EL (cell line): ENCODE results near the gene SORBS1.

Source experiments
- DNase-seq: peaks from one replicate; pipeline ENCODE4 v3.0.0-alpha.2; 2016

The SORBS1 gene

GRCh38 chr10:95457319-95457886 lies 103.8 kb downstream of the SORBS1 start:
- DNase-seq, result no peak

- DNase-seq, result no peak
Observed at GRCh38 chr10:95456516-95456915, 104.7 kb downstream of the SORBS1 start.

GRCh38 chr10:95454940-95455339 lies 106.2 kb downstream of the SORBS1 start:
- no peak for DNase-seq

- DNase-seq, result no peak
Observed at GRCh38 chr10:95454356-95454755, 106.8 kb downstream of the SORBS1 start.

- no peak for DNase-seq
Observed at GRCh38 chr10:95451568-95452524, 109.3 kb downstream of the SORBS1 start.

GRCh38 chr10:95451150-95451549 lies 110.0 kb downstream of the SORBS1 start:
- DNase-seq, result no peak

GRCh38 chr10:95450188-95450587 lies 111.0 kb downstream of the SORBS1 start:
- no peak for DNase-seq

- DNase-seq, result peak; percentile 4
Observed at GRCh38 chr10:95447685-95448084, 113.5 kb downstream of the SORBS1 start.

- peak; percentile 86 for DNase-seq
Observed at GRCh38 chr10:95445837-95446486, 115.2 kb downstream of the SORBS1 start.

- peak; percentile 83 for DNase-seq
Observed at GRCh38 chr10:95445223-95445836, 115.8 kb downstream of the SORBS1 start.

- DNase-seq, result no peak
Observed at GRCh38 chr10:95444792-95445191, 116.4 kb downstream of the SORBS1 start.

GRCh38 chr10:95443636-95444035 lies 117.5 kb downstream of the SORBS1 start:
- no peak for DNase-seq

GRCh38 chr10:95442341-95442740 lies 118.8 kb downstream of the SORBS1 start:
- no peak for DNase-seq

- no peak for DNase-seq
Observed at GRCh38 chr10:95441547-95441923, 119.6 kb downstream of the SORBS1 start.

GRCh38 chr10:95440756-95441546 lies 120.2 kb downstream of the SORBS1 start:
- DNase-seq, result no peak

GRCh38 chr10:95440038-95440725 lies 121.0 kb downstream of the SORBS1 start:
- DNase-seq, result no peak

GRCh38 chr10:95438781-95439180 lies 122.4 kb downstream of the SORBS1 start:
- DNase-seq, result no peak

- no peak for DNase-seq
Observed at GRCh38 chr10:95437669-95438068, 123.5 kb downstream of the SORBS1 start.

- no peak for DNase-seq
Observed at GRCh38 chr10:95435548-95436279, 125.5 kb downstream of the SORBS1 start.

- DNase-seq, result no peak
Observed at GRCh38 chr10:95434583-95434982, 126.6 kb downstream of the SORBS1 start.

- DNase-seq, result no peak
Observed at GRCh38 chr10:95431900-95432342, 129.2 kb downstream of the SORBS1 start.
